HG02885 (cell line): ENCODE measurements around the gene PSTPIP2.

Experiments used
- ATAC-seq: cut with Tn5 transposase; IDR thresholded peaks from one replicate; pipeline ENCODE4 v1.9.1; 2021; ENCODE audit warnings: mild to moderate bottlenecking; ENCODE audit not compliant: unreplicated experiment, poor library complexity

PSTPIP2 gene

DNA sequence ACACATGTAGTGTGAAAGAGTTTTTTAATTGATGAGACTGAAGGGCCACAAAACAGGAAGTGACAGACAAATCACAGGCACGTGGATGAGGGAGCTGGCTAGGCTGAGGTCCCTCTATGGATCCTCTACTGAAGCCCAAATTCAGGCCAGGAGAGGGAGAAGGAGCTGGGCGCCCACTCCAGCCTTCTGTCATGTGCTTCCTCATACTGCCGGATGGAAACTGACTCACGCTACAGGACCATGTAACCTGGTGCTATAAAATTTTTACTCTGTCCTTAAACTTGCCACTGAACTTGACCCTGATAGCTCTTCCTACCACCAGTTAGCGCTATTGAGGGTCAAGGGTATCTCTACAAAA is 31.3 kb downstream of the PSTPIP2 start:
- ATAC-seq = no peak

DNA sequence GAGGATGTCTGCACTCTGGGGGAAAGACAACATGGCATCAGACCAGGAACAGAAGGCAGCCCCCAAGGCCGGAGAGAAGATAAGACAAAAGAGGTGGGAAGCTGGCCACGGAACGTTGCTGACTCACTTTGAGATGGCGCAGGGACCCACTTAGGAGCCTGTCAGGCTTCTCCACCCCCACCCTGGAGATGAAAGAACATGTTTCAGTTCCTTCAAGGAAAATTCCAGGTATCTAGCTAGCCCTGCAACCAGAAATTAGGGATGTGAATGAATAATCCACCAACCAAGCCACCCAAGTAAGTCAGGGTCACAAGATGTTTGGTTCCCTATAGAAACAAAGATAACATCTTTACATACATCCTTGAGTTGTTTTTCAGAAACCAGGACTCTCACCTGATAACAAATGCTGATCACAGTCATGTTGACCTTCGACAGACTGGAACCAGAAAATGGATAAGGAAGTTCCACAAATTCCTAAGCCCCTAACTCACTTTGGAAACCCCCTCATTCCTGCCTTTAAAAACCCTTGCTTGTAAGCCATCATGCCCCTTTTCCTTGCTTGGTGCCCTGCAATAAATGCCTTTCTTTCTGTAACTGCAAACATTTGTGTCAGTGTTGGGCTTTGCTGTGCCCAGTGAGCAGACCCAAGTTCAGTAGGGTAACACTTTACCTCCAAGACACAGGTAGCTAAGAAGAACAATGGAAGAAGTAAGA is 31.9 kb downstream of the PSTPIP2 start:
- ATAC-seq = no peak

DNA sequence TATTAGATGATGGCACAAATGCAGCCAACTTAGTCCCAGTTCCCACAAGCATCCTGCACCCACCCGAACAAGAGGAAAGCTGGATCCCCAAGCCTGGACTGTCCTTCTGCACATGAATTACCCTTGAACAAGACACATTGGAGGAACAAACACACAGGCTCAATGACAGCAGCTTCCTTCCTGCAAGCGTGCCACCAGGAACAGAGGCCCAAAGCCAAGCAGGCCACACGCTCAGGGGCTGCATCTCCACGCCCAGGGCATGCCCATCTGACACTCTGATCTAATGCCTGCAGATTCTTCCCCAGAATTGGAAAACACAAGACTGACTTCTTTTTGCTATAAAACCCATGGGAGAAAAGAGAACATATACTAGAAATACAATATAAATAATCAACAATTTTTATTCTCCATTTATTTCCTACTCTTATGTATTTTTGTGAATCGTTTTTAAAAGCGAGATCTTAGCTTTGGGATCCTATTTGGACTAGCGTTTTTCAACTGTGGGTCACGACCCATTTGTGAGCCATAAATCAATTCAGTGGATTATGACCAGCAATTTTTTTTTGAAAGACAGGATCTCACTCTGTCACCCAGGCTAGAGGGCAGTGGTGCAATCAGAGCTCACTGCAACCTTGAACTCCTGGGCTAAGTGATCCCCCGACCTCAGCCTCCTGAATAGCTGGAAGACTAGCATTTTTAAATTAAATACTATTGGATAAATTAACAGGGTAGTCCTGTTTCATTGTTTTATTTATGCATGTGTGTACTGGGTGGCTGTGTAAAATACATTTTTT is 34.4 kb downstream of the PSTPIP2 start:
- ATAC-seq = no peak

DNA sequence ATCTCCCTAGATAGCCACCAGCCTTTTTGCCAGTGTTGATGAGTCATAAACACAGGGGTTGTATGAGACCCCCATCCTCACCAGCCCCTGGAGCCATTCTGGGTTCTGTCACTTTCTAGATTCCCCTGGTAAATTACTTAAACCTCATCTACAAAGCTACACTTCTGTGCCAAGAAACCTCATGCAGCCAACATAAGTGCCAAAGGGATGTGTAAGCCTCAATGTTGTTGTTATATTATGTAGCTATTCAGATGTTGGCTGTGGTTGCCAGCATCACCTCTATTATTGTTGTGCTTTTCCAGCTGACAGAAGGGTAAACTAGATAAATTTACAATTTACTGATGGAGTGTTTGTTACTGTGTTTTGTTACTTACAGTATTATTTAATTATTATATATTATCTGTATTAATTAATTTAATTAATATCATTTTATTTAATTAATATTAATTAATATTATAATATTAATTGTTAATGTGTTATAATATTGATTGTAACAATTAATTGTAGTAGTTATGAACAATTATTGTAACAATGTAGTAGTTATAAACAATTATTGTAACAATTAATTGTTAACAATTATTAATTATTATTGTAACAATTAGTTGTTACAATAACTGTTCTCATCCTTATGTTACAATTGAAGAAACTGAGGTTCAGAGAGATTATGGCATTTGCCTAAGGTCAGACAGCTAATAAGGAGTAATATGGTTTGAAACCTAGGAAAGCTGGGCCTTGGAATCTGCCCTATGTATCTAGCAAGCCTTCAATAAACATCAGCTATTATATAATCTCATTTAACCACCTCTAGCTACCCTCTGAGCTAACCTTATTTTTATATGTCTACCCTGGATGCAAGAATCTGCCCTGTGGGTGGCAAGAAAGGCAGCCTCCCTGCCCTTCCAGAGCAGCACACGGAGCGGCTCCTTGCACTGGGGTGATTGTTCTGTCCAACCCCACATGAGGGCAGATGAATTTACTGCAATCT is 36.1 kb downstream of the PSTPIP2 start:
- ATAC-seq = no peak

DNA sequence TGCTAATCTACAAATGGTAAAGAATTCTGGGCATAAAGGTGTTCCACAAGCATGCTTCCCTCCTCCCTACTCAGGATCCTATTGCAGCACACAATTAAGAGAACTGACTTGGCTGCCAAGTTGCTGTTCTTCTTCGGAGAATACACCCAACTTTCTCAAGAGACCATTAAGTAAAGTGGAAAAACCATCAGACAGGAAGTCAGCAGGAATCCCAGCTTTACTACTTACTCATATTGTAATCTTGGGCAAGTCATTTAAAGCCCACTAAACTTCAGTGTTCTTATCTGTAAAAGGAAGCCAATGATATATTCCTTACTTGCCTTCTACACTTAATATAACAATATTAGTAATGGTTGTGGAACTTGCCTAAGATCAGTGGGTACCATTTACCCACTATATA is 37.8 kb downstream of the PSTPIP2 start:
- no peak for ATAC-seq

DNA sequence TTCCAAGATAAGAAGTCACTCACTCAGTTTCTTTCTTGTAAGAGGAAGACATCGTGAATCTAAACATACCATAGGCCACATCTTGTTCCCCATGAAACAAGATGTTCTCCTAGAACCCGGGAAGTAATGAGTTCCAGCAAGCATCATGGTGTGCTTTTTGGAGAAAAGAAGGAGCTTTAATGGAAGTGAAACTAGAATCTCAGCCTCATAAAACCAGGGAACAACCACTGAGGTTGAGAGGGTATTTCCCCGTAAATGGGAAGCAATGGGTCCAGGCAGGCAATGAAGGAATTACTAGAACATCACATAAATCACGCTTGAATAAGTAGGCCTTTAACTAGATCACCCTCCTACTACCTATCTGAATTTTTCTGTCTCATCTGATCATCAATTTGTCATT is 40.3 kb downstream of the PSTPIP2 start:
- ATAC-seq = no peak

DNA sequence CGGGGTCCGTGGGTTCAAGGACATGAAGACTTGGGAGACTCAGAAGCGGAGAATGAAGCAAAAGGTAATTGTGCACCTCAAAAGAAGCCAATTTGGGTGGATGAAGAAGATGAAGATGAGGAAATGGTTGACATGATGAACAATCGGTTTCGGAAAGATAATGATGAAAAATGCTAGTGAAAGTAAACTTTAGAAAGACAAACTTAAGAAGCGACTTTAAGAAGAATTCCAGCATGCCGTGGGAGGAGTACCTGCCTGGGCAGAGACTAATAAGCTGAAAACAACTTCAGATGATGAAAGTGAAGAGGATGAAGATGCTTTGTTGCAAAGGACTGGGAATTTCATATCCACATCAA is 43.5 kb downstream of the PSTPIP2 start:
- peak; percentile 5 for ATAC-seq

DNA sequence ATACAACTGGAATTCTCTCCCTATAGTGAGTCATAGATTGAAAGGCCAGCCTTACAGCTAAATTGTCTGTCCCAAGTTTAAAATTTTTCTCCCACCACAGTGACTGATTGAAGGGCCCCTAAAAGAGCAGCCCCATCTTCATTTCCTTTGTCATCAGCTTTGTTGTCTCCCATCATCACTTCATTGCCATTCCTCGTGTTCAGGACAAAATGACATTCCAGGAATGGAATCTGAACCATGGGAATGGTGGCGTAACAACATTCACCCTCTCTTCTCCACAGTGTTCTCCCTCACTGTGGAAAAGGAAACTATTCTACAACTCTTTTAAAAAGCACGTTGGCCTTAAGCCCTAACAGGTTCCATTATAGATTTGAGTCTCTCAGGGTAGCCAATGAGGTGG is 52.1 kb downstream of the PSTPIP2 start:
- ATAC-seq = no peak

DNA sequence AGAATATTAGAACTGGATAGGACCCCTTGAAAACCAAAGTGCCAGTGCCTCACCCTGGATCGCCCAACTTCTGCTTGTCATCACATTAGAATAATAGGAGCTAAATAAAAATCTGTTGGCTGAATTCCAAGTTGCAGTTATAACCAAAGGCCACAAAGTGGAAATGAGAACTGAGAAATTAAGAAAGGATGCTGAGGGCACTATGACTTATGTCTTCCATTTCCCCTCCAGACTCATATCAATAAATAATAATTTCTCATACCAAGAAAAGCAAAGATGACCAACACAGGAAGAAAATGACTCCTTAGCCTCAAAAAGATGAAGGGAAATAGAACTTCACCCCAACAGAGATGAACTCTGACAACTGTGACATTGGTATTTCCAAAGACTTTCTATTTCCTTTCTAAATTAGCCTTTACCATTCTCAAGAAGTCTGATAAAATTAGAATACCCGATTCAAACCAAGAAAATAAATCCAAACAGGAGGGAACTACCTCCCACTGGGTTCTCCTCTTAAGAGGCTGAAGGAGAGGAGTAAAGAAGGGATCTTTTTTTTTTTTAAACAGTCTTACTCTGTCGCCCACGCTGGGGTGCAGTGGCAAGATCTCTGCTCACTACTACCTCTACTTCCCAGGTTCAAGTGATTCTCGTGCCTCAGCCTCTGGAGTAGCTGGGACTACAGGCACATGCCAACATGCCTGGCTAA is 58.4 kb downstream of the PSTPIP2 start:
- ATAC-seq = peak; percentile 71

DNA sequence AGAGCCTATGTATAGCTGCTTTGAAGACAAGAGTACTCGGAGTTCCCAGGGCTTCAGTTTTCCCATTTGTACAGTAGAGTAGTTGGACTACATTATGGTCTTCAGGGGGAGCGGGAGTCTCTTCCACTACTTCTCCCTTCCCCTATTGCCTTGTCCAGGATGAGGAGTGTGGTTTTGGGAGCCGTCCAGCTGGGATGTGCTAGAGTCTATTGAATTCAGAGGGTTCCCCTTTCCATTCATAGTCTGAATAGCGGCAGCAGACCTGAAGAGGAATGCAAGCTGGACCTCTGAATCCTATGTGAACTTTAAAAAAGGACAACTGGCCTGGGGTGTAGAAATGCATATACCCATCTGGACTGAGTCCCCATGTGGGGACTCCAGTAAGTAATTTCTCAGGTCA is 61.4 kb downstream of the PSTPIP2 start:
- ATAC-seq = no peak

DNA sequence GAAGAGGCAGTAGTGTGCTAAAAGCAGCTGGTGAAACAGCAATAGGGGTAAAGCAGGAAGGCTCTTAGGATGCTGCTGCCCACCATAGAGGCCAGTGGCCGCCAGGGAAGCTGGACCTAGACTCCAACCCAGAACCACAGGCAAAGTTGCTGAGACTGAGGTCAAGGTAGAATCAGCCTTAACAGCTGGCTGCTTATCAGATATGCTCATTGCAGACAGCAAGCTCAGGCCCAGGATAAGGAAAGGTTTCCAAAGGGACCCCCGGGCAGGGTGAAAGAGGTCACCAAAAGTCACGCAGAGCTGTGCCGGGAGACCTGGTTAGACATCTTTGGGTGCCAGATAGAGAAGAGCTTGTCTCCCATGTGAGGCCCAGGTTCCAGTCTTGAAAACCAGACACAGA is 62.0 kb downstream of the PSTPIP2 start:
- ATAC-seq = no peak

DNA sequence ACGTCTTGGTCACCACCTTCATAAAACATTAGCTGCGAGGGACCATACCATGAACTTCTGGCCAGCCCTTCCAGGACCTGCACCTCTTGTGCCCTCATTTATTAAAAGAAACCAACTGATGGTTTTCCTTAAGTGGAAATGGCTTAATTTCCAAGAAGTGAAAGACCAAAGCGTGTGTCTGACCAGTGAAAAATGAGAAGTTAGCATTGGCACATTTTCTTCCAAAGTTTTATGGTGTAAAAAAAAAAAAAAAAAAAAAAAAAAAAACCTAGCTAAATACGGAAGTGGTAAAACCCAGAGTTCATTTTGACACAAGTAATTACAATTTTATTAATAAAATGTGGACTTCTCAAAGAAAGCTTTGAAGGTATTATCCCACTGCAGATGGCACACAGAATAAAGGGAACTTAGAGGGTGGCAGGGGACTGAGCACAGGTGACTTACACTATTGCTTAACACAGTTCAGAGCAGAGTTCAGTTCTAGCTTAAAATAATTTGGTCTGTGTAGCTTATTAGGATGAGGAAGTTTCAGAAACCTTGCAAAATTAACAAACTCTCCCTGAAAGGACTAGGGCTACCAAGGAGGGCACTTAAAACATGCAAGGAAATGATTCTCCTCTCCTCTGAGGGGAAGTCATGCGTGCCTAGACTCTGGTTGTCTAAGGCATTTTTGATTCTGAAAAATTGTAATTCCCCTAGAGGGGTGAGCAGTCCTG is 62.8 kb downstream of the PSTPIP2 start:
- no peak for ATAC-seq

DNA sequence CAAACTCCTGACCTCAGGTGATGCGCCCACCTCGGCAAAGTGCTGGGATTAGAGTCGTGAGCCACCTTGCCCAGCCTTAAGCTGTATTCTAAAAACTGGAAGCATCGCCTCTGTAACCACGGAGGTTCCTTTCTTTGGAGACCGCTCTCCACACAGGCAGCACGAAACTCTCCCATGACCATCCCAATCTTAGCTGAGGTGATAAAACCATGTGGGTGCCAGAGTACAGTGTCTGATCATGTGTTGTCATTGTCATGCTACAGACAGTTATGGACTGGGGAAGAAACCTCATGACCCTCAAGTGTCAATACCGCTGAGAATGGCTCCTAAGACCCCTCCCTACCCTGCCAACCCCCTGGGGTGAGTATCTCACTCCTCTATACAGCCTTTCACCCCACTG is 63.5 kb downstream of the PSTPIP2 start:
- ATAC-seq = no peak

DNA sequence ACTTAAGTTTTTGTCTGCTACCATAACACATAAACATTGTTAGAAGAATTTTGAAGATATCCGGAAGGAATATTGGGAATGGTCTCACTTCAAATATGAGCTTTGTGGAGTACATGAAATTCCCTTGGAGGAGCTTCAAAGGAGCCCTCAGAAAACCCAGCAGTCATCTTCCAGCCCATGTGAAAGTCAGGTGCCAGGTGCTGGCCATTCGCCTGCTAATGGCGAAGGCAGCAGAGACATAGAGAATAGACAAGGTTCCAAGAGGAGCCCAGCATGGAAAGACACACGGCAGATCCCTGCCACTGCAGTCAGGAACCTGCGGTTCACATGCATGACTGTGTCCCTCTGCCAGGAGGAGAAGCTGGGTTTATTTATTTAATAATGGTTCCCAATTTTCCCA is 64.9 kb downstream of the PSTPIP2 start:
- no peak for ATAC-seq

DNA sequence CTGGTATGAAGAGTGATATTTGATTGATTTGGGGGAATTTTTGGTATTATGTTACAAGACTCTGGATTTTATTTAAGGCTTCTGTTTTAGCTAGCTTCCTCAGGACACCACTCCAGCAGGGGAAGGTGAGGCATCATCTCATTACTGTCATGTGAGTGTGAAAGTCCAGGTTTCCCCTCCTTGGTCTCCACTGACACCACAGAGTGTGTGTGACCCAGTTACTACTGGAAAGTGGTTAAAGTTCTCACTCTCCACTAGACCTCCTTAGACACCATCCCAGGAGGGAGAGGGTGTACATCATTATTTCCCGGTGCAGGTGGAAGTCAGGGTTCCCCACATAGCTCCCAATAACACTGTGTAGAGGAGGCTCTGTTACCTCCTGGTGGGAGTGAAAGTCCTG is 69.1 kb downstream of the PSTPIP2 start:
- ATAC-seq = no peak

DNA sequence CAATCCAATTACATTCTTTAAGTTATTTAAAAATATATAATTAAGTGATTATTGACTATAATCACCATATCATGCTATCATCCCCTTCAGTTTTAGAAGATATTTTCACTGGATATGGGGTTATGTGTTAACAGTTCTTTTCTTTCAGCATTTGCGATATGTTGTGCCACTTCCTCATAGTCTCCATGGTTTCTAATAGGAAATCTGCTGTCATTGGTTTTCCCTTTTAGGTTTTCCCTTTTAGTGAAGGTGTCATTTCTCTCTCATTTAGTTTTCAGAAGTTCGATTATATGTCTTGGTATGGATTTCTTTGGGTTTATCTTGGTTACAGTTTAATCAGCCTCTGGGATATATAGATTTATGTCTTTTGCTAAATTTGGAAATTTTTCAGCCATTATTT is 70.2 kb downstream of the PSTPIP2 start:
- no peak for ATAC-seq

DNA sequence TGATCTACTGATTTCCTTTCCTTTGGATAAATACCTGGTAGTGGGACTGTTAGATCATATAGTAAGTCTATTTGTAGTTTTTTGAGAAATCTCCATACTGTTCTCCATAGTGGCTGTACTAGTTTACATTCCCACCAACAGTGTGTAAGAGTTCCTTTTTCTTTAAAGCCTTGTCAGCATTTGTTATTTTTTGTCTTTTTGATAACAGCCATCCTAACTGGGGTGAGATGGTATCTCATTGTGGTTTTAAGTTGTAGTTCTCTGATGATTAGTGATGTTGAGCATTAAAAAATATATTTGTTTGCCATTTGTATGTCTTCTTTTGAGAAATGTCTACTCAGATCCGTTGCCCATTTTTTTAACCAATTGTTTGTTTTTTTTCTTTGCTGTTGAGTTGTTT is 71.0 kb downstream of the PSTPIP2 start:
- no peak for ATAC-seq

DNA sequence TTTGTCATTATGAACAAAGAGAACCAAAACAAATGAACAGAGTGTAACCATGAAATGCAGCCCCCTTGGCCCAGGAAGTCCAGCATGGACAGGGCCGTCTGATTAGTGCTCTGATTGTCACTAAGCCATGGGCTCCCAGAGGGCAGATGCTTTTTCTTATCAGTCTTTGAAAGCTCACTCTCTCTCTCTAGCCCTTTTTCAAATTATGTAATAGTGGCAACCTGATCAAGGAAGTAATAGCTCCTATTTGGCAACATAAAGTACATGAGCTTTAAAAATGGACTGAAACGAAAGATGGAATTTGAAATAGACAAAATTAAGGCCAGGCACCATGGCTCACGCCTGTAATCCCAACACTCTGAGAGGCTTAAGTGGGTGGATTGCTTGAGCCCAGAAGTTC is 72.5 kb downstream of the PSTPIP2 start:
- no peak for ATAC-seq

DNA sequence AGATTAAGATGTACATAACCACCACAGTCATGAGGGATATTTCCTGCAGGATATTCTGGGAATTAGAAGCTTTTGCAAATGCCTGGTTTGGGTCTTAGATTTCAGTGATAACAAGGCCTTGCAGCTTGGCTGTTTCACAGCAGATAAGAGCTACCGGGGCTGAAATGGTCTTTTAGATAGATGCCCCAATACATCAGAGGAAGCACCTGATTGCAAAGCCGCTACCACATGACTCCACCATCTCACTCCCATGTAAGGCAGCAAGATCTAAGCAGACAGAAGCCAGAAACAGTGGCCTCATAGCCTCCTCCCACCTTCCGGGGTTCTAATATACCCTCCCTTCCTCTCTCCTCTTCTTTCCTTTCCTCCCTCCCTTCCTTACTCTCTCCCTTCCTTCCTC is 73.8 kb downstream of the PSTPIP2 start:
- ATAC-seq = no peak

DNA sequence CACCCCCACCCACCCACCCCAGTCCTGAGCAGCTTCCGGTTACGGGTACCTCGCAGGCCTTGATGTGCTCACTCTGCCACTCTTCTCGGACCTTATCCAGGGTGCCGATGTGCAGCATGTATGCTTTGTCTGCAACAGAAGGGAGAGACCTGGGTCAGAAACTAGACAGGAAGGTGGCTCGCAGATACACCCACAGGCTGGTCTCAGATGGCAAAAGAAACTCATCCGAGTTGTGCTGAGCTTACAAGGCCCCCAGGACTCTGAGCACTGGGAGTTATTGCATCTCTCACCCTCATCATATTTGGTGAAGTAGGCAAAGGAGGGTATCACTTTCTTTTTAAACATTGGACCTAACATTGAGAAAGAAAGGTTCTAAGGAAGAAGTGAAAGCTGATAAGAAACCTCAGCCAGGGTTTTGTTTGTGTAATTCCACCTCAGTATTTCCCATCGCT is 74.3 kb downstream of the PSTPIP2 start:
- no peak for ATAC-seq
